MCF 10A (cell line): ENCODE results near the gene LHFPL3. TPM values are rescaled to one million over a fixed set of nuclear protein-coding genes. Genes with fewer than 3 reads are reported as not detected.

Experiments used
- BruUV-seq: library from RNA; stranded (reverse); fragments of 400-500 nt; replicated peaks from 2 replicates; lab custom pipeline; 2021; lab: Mats Ljungman, UMichigan
- CTCF ChIA-PET: fragments of 300-600 bp; sonication (Branson Sonifier 250); formaldehyde crosslinking; extraction: SDS; loops from one replicate; lab custom pipeline; 2021; ENCODE audit warnings: antibody characterized with exemption, inconsistent platforms; lab: Yijun Ruan, JAX
- POLR2A ChIA-PET: fragments of 300-600, 350-650 bp; sonication (Branson Sonifier 250); formaldehyde crosslinking; extraction: SDS; loops from one replicate; lab custom pipeline; 2020; ENCODE audit warnings: antibody characterized with exemption, inconsistent platforms; lab: Yijun Ruan, JAX
- DNase-seq: peaks from one replicate; pipeline ENCODE4 v3.0.0-alpha.2; 2018; ENCODE audit not compliant: unreplicated experiment
- H3K27ac Mint-ChIP-seq: one replicate; pipeline ENCODE4 v1.8.0; 2022; ENCODE audit warnings: mild to moderate bottlenecking, low read depth, mixed read lengths; ENCODE audit not compliant: unreplicated experiment
- H3K27me3 Mint-ChIP-seq: one replicate; pipeline ENCODE4 v1.8.0; 2022; ENCODE audit warnings: mixed read lengths; ENCODE audit not compliant: insufficient read depth, unreplicated experiment
- H3K36me3 Mint-ChIP-seq: one replicate; pipeline ENCODE4 v1.8.0; 2022; ENCODE audit warnings: mild to moderate bottlenecking, moderate library complexity, mixed read lengths; ENCODE audit not compliant: insufficient read depth, unreplicated experiment
- H3K4me1 Mint-ChIP-seq: one replicate; pipeline ENCODE4 v1.8.0; 2022; ENCODE audit warnings: mixed read lengths; ENCODE audit not compliant: insufficient read depth, unreplicated experiment
- H3K4me3 Mint-ChIP-seq: one replicate; pipeline ENCODE4 v1.8.0; 2022; ENCODE audit warnings: mild to moderate bottlenecking, moderate library complexity, mixed read lengths; ENCODE audit not compliant: unreplicated experiment
- H3K9me3 Mint-ChIP-seq: one replicate; pipeline ENCODE4 v1.8.0; 2022; ENCODE audit warnings: mixed read lengths; ENCODE audit not compliant: unreplicated experiment
- CTCF ChIP-seq: fragments of 200-600 bp; IDR thresholded peaks from one replicate; pipeline ENCODE4 v1.8.0; 2022; ENCODE audit warnings: antibody characterized with exemption, mild to moderate bottlenecking; ENCODE audit not compliant: unreplicated experiment
- intact Hi-C: fragments of 100-400 bp; cut with micrococcal nuclease; formaldehyde crosslinking; loops from 2 replicates; pipeline ENCODE4 v1.14.1; 2022
- total RNA-seq: library from RNA; stranded (reverse); gene quantifications from 2 replicates; pipeline ENCODE4 v1.2.3, GENCODE V29; 2022

LHFPL3 gene
- total RNA-seq, 1 experiment from 2014 or later, result not detected

DNA sequence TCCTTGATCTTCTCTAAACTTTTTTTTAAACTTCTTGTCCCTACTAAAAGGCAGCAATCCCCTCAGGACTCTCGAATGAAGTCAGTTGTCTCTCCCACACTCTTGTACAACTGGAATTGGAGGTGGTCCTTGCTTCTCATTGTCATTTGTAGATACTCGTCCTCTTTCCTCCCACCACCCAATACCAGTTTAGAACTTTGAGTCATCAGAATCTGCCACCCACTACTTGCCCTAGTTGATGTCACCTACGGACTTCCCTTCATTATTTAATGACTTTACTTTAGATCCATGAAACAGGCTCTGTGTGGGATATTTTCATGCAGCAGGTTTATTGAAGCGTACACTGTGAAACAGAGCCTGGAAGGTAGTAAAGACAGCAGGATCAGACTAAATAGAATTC is 28.6 kb upstream of the LHFPL3 start:
- BruUV-seq, result no TSS peak
- Mint-ChIP-seq H3K9me3 (no peaks in the 10 kb centered on the region), H3K36me3 (no peaks in the 10 kb centered on the region), H3K27ac (no peak overlapping the region), H3K4me3 (no peak overlapping the region), H3K4me1 (no peaks in the 10 kb centered on the region), H3K27me3 (peaks cover 33% of the 10 kb centered on the region)
- no peak for DNase-seq
- intact Hi-C loops, result no loop called here
- ChIA-PET CTCF (no interaction called here), POLR2A (no interaction called here)
- TF ChIP-seq CTCF, result no peak

- no peak for DNase-seq
- Mint-ChIP-seq H3K36me3 (no peaks in the 10 kb centered on the region), H3K9me3 (no peaks in the 10 kb centered on the region), H3K27ac (no peak overlapping the region), H3K27me3 (peaks cover 5% of the 10 kb centered on the region), H3K4me1 (no peaks in the 10 kb centered on the region), H3K4me3 (no peak overlapping the region)
- ChIA-PET POLR2A (no interaction called here), CTCF (no interaction called here)
- BruUV-seq, result no TSS peak
- intact Hi-C loops, result no loop called here
- no peak for TF ChIP-seq CTCF
Observed at GRCh38 chr7:104306793-104307192, 21.6 kb upstream of the LHFPL3 start.

DNA sequence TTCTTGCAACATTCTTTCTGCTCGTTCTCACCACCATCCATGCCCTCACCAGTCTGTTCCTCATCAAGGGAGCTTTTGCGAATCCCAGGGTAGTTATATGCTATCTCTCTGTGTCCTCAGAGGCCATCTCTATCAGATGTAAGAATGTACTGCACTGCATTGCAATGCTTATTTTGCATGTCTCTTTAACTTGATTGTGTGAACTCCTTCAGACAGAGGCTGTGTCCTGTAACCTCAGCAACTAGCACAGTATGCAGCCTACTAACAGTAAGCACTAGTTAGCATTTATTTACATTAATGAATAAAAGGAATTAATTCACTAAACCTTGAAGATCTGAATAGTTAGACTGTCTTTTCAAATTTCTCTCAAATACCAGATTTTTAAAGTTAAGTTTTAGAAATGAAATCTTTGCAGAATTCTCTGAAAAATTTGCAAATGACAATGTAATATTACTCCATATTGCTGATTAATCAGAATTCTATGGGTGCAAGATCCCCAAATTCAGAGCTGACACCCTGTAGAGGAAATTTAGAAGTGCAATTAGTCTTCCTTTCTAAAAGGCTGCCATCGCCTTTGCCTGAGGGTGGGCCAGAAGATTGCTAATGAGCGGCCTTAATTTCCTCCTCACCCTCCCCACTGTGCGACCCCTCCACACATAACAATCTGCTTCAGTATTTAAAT is 10.3 kb upstream of the LHFPL3 start:
- no peak for TF ChIP-seq CTCF
- Mint-ChIP-seq H3K4me3 (no peak overlapping the region), H3K9me3 (peaks cover 8% of the 10 kb centered on the region)

DNA sequence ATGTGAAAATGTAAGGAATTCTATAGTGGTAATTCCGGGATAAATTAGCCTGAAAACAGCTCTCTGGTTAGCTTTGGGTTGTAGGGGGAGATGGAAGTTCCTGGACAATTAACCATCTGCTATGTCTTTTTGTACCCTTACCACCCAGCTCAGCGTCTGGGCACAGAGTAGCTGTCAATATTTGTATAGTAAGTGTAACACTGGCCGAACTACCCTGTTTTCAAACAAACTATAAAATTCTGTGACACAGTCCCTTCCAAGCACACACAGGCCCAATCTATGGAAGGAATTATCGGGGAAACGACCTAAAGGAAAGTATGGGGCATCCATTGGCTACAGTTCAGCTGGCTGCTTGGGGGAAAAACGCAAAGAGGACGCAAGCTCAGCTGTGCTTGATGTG is 869 bp upstream of the LHFPL3 start:
- Mint-ChIP-seq H3K27ac (no peak overlapping the region), H3K4me3 (no peak overlapping the region), H3K27me3 (peaks cover 45% of the 10 kb centered on the region), H3K9me3 (no peaks in the 10 kb centered on the region), H3K4me1 (no peaks in the 10 kb centered on the region), H3K36me3 (no peaks in the 10 kb centered on the region)
- TF ChIP-seq CTCF, result no peak
- DNase-seq, result no peak
- intact Hi-C loops, result no loop called here
- ChIA-PET POLR2A (no interaction called here), CTCF (no interaction called here)
- BruUV-seq, result no TSS peak

More for the DNA sequence above, 10.3 kb upstream of the LHFPL3 start:
- Mint-ChIP-seq H3K4me1 (no peaks in the 10 kb centered on the region), H3K27me3 (peaks cover 23% of the 10 kb centered on the region), H3K36me3 (no peaks in the 10 kb centered on the region), H3K27ac (no peak overlapping the region)
- CTCF ChIA-PET, result no interaction called here
- BruUV-seq, result no TSS peak
- POLR2A ChIA-PET, result no interaction called here
- DNase-seq, result no peak
- intact Hi-C loops, result no loop called here
